BE2C (cell line): Measurements from ENCODE around the gene DNAJC4.
A peak's percentile ranks its signal among the peaks of the same experiment; 100 is the strongest.

ENCODE experiments used
- DNase-seq: peaks from one replicate; pipeline ENCODE4 v3.0.0-alpha.2; 2020
- H3K27me3 ChIP-seq: fragments of 250-450 bp; sonication (Bioruptor Pico); 2 replicates; pipeline ENCODE4 v1.5.1; 2020; ENCODE audit warnings: mild to moderate bottlenecking
- H3K36me3 ChIP-seq: fragments of 250-450 bp; sonication (Bioruptor Pico); 2 replicates; pipeline ENCODE4 v1.5.1; 2020; ENCODE audit warnings: mild to moderate bottlenecking
- H3K4me1 ChIP-seq: fragments of 250-450 bp; sonication (Bioruptor Pico); 2 replicates; pipeline ENCODE4 v1.5.1; 2020
- H3K4me3 ChIP-seq: 2 replicates; pipeline ENCODE4 v1.5.1; 2011; ENCODE audit warnings: low read depth, low read length
- H3K9me3 ChIP-seq: fragments of 250-450 bp; sonication (Bioruptor Pico); 2 replicates; pipeline ENCODE4 v1.5.1; 2020
- TF ChIP-seq, protein P1 (sequence below): IDR thresholded peaks from 2 replicates; pipeline ENCODE4 v1.5.1; 2012; ENCODE audit warnings: mild to moderate bottlenecking, low read depth, low read length

Gene DNAJC4

DNA sequence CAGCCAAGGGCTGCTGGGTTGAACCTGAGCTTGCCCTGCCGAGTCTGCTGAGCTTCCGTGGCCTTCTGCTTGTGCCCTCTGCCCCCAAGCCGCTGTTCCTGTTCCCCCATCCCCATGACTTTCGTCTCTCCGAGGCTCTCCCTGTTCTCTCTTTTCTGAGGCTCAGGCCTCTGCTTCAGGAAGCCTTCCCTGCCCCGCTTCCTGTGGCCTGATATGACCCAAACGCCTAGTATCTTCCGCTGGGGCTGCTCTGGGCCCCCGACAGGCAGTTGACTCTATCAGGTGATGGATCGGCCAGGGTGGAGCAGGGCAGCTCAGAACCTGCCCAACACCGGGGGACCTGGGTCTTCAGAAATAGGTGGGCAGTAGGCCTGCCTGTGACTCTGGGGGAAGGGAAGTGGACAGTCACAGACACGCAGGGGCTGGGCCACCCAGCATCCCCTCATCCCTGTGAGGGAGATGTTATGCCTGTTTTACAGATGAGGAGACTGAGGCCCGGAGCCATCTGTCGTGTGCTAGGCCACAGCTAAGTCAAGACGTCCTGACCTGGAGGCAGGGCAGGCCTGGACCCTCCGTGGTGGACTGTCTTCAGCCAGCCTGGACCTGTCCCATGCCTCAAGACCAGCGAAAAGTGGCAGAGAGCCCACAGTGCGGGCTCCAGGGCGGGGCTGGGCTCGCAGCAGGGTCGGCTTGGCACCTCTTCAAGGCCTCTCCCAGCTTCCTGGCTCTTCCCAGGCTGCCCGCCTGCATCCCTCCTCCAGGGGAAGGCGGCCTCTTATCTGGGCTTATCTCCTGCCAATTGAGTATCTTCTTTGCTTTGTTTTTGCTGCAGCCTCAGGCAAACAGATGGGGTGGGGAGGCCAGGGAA lies 37.9 kb downstream of the DNAJC4 start:
- Histone ChIP-seq H3K4me1 (peaks cover 15% of the 10 kb centered on the region), H3K36me3 (peaks cover 3% of the 10 kb centered on the region; the same call in 1 of the 2 replicates), H3K4me3 (peak overlapping the region; percentile 59), H3K27me3 (no peaks in the 10 kb centered on the region), H3K9me3 (no peaks in the 10 kb centered on the region)
- DNase-seq: peak; percentile 77
- TF ChIP-seq, protein P1, sequence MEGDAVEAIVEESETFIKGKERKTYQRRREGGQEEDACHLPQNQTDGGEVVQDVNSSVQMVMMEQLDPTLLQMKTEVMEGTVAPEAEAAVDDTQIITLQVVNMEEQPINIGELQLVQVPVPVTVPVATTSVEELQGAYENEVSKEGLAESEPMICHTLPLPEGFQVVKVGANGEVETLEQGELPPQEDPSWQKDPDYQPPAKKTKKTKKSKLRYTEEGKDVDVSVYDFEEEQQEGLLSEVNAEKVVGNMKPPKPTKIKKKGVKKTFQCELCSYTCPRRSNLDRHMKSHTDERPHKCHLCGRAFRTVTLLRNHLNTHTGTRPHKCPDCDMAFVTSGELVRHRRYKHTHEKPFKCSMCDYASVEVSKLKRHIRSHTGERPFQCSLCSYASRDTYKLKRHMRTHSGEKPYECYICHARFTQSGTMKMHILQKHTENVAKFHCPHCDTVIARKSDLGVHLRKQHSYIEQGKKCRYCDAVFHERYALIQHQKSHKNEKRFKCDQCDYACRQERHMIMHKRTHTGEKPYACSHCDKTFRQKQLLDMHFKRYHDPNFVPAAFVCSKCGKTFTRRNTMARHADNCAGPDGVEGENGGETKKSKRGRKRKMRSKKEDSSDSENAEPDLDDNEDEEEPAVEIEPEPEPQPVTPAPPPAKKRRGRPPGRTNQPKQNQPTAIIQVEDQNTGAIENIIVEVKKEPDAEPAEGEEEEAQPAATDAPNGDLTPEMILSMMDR: no peak

DNA sequence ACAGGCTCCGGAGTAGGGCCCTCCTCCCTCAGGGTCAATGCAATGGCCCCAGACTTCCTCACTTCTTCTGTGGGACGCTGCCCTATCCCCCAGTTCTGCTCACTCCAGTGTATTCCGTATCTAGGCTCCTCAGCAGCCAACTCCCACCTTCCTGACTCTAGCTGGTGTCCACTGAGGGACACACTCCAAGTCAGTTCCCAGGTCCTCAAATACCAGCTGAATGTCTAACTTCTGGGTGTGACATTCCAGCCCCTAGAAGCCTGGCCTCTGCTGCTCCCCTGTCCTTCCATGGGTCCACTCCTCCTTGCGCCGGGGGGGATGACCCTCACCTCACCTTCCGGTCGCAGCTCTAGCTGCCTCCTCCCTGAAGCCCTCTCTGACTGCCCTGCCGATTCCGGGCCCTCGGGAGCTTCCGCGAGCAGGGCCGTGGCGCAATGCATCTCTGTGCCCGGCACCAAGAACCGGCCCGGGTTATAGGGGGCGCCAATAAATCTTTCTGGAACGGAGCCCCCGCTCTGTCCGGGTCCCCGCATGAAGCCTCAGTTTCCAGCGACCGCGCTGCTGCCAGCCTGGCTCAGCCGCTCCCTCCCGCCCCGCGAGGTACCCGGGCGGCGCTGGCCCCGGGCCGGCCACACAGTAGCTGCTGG lies 38.7 kb downstream of the DNAJC4 start:
- H3K9me3 ChIP-seq: no peaks in the 10 kb centered on the region
- TF ChIP-seq, protein P1: no peak
- H3K36me3 ChIP-seq: peaks cover 3% of the 10 kb centered on the region; the same call in 1 of the 2 replicates
- no peak for DNase-seq
- peak overlapping the region; percentile 59 for H3K4me3 ChIP-seq
- no peaks in the 10 kb centered on the region for H3K27me3 ChIP-seq
- H3K4me1 ChIP-seq: peaks cover 8% of the 10 kb centered on the region

DNA sequence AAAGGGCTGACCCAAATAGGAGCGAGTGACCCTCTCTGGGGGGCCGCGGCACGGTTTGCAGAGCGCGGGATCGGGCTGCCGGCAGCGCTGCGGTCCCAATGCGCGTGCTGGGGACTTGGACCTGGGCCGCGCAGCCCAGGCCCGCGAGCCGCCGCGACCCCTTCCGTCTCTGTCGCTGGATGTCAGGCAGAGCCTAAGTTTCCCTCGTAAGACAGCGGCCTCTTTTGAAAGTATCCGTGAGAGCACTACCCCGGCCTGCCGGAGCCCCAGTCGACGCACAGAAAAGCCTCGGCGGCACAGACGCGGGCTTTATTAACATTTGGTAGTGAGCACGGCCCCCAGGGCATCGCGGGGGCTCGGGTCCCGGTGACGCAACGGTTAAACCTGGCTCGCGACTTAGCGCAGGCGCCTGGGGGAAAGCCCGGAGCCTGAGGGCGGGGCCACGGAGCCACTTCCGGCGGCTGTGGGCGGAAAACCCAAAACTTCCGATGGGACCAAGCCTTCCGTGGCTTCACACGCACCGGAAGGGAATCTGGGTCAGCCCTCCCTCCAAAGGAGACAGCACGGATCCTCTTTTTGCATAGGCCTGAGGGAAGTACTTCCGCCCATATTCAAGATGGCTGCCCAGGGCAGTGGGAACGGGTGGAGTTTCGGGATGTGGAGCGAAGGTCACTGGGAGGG lies 39.3 kb downstream of the DNAJC4 start:
- H3K36me3 ChIP-seq: peaks cover 3% of the 10 kb centered on the region; the same call in 1 of the 2 replicates
- peaks cover 5% of the 10 kb centered on the region for H3K4me1 ChIP-seq
- TF ChIP-seq, protein P1: no peak
- H3K4me3 ChIP-seq: peak overlapping the region; percentile 77
- DNase-seq: peak; percentile 92
- H3K27me3 ChIP-seq: no peaks in the 10 kb centered on the region
- H3K9me3 ChIP-seq: no peaks in the 10 kb centered on the region

DNA sequence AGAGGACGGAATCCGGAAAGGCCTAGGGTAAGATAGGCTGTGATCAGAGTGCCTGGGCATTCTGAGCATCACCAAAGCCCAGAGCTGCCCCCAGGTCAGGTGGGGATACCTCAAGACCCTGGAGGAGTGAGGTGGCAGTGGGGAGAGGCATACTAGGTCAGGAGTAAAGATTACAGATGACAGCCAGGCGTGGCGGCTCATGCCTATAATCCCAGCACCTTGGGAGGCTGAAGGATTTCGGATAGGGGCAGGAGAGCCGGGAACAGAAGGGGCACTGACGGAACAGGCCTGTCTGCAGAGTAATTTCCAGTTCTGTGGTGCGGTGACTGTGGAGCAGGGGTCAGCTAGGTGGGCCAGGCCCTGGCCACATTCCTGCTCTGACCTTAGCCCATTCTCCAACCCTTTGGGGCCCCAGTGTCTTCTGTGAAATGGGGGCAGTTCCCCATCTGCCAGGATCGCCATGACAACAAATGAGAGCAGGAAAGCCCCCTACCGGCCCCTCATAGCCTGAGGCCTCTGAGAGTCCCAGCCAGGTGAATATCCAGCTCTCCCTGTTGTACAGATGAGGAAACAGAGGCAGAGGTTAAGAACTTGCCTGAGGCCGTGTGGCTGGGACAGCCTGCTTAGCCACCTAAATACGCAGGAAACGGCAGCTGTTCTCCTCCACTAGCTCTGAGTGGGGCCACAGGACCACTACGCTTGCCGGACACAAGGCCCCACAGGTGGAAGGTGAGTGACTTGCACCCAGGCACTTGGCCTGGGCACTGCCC lies 44.9 kb downstream of the DNAJC4 start:
- Histone ChIP-seq H3K4me3 (no peak overlapping the region), H3K27me3 (no peaks in the 10 kb centered on the region), H3K9me3 (no peaks in the 10 kb centered on the region), H3K4me1 (no peaks in the 10 kb centered on the region), H3K36me3 (no peaks in the 10 kb centered on the region)
- TF ChIP-seq, protein P1: no peak
- no peak for DNase-seq

DNA sequence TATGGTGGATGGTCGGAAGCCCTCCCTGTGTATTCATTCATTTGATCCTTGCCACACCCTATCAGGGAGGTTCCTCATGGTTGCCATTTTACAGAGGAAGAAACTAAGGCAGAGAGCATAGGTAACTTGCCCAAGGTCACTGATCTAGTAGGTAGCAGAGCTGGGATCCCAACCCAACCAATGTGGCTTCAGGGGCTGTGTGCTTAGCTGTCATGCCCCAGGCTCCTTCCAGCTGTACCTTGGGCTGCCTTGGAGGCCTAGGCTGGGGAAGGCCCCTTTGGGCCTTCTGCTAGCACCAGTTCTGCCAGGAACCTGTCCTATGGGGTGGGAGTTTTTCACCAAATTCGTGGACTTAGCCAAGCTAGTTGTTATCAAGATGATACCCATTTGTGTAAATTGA lies 45.5 kb downstream of the DNAJC4 start:
- Histone ChIP-seq H3K27me3 (no peaks in the 10 kb centered on the region), H3K4me3 (no peak overlapping the region), H3K4me1 (no peaks in the 10 kb centered on the region), H3K9me3 (no peaks in the 10 kb centered on the region), H3K36me3 (no peaks in the 10 kb centered on the region)
- DNase-seq: no peak
- TF ChIP-seq, protein P1: no peak
